ENCODE data around the gene CALML6.

CALML6 gene

GRCh38 chr1:1892763-1893120, 22.3 kb upstream of the CALML6 start:
- DNase-seq = no peak

GRCh38 chr1:1893291-1893985, 21.6 kb upstream of the CALML6 start:
- DNase-seq = no peak

GRCh38 chr1:1893997-1894353, 21.1 kb upstream of the CALML6 start:
- no peak for DNase-seq

DNA sequence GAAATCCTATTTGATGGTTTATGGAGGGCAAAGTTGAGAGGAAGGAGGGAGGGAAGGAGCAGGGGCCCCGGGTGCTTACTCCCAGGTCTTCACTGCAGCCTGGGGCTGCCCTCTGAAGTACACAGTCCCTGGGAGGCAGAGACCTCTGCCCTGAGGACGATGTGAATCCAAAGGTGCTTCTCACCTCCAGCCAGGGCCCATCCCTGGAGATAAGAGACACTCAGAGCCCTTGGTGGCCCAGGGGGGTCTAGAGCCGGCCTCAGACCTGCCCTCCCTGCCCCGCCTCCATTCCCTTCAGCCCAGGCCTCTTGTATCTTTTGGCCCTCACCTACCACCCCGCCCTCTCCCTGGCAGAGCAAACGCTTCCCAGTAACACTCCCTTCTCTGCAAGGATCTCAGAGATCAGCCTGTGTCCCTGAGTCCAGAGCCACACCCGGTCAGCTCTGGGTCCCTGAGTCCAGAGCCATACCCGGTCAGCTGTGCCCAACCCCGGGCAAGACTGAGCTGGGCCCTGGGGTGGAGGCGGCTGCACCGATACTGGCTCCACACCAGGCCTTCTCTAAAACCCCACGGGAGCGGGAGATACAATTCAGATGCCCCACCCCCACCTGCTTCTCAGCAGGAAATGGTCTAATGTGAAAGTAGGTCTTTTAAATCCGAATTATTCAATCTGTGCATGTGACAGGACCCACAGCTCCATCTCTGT, 20.6 kb upstream of the CALML6 start:
- no peak for DNase-seq

GRCh38 chr1:1895060-1895418, 20.0 kb upstream of the CALML6 start:
- no peak for DNase-seq

DNA sequence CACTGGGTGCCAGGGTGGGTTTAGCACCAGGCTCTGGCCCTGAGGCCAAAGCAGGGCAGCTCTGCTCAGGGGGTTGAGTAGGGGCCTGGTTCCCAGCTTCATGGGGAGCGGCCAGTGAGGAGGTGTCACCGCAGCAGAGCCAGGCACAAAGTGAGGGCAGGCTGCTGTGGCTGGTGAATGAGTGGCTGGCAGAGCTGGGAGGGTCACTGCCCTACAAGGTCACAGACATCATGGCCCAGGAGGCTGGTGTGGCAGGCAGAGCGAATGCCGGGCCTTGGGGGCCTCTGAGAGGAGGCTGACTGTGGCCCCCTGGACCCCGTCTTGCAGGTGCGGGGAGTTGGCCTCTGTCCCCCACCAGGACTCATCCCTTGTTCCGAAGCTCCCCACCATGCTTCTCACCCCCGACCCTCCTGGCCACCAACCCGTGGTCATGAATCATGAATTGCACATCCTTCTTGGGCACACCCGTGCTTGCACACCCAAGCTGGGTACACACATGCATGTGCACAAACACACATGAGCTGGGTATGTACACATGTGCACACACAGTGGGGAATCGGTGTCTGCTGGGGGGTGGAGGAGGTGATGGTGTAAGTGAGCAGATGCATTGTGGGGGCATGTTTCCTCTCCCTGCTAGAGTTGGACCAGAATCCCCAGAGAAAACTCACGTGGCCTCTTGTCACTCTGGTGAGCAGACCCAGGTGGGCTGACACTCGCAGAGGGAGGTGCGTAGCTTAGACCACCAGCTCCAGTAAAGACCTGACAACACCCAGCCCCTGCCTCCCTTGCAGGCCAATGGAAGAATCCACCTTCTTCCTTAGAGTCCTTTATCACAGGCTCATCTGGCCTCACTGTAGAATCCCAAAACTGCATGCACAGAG, 19.4 kb upstream of the CALML6 start:
- DNase-seq = no peak

- DNase-seq = no peak
Observed at GRCh38 chr1:1898246-1898933, 16.7 kb upstream of the CALML6 start.

- peak; percentile 25 for DNase-seq
Observed at GRCh38 chr1:1899266-1899966, 15.6 kb upstream of the CALML6 start.

DNA sequence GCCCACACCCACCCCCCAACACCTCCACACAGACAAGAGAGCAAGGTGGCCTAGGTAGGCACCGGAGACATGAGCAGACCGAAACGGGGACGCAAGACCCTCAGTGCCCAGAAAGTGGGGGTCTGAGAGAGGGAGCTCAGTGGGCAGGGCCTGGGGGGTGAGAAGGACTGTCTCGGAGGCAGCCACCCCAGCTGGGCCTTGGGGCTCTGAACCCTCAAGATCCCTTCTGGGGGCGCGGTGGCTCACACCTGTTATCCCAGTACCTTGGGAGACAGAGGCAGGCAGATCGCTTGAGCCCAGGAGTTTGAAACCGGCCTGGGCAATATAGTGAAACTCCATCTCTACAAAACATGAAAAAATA, 15.1 kb upstream of the CALML6 start:
- no peak for DNase-seq

DNA sequence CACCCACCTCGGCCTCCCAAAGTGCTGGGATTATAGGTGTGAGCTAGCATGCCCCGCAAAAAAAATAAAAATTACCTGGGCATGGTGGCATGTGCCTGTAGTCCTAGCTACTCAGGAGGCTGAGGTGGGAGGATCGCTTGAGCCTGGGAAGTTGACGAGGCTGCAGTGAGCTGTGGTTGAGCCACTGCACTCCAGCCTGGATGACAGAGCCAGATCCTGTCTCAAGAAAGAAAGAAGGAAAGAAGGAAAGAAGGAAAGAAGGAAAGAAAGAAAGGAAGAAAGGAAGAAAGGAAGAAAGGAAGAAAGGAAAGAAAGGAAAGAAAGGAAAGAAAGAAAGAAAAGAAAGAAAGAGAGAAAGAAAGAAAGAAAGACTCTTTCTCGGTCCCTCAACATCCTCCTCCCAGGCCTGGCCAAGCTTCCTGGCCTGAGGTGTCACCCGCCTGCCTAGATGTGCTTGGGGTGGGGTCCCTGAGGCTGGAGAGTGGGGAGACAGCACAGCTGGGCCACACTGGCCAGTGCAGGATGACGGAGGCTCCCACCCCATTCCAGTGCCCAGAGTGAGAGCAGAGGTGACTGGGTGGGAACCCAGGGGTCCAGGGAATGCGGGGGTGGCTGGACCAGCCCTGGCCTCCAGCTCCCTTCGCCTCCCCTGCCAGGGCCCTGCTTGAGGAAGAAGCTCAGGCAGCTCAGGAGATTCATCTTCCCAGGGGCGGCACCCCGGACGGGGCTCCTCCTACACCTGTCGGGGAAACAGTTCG, 14.0 kb upstream of the CALML6 start:
- DNase-seq = no peak

DNA sequence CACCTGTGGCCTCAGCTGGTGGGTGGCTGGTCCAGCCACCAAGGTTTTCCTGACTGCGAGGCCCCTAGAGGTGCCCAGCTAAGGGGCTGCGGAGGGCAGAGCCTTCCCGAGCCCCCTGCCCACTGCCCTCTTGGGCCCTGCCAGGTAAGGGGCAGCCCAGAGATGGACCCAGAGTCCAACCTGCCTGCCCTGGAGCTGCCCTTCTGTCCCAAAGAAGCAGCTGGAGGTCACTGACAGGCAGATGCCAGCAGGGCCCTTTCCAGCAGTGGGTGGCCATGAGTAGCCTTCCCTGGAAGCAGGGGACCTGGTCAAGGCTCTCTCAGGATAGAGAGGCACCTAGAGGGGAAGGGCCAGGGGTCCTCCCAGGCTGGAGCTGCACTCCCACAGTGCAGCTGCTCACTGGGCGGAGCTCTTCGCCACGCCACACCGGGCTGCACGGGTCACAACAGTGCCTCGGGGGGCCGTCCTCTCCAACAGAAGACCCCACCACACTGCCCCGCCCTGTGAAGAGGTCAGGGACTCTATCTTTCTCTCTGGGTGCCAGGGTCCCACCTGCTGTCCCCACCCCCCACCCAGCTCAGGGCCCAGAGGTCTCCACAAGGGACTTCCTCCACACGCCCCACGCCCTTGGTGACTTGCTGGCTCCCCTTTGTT, 13.3 kb upstream of the CALML6 start:
- DNase-seq = no peak

DNA sequence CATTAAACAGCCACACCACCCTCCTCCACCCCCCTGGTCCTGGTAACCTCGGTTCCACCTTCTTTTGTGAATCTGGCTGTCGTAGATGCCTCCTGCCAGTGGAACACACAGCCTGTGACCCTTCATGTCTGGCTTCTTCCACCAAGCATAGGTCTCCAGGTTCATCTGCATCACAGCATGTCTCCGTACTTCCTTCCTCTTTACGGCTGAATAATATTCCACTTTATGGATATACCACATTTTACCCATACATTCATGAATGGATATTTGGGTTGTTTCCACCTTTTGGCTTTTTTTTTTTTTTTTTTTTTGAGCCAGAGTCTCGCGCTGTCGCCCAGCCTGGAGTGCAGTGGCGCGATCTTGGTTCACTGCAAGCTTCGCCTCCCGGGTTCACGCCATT, 11.8 kb upstream of the CALML6 start:
- no peak for DNase-seq

DNA sequence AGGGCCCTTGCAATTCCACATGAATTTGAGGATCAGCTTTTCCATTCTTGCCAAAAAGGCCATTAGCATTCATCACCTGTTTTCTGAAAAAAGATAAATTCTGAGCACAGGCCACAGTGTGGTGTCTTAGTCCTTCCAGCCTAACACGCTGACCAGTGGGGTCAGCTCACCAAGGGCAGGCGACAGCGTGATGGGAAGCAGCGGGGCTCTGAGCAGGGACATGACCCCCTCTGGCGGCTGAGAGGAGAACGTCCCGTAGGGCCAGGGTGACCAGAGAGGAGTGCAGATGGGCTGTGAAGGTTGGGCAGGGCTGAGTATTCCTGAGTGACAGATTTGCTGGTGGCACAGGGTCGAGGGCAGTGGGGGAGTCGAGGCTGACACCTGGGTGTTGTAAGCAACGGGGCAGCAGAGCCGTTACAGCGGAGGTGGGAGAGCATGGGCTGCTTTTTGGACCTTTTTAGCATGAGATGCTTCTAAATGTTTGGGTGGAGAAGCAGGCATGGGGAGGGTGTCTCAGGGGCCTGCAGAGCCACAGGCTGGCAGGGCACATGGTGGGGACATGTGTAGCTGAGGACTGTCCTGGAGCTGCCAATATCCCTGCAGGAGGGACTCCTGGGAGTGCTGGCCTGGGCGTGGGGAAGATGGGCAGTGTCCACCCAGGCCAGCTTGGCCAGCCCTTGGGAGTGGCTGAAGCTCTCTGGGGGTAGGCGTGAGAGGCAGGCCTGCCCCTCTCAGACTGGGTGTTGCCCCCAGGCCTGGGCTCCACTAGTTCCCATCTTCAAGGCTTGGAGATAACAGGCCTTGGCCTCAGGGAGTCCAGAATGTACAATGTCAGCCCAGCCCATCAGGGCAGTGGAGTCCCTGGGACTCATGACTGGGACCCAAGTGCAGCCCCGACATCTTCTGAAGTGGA, 8.6 kb upstream of the CALML6 start:
- peak; percentile 85 for DNase-seq

GRCh38 chr1:1907098-1907736, 7.8 kb upstream of the CALML6 start:
- DNase-seq = peak; percentile 40

DNA sequence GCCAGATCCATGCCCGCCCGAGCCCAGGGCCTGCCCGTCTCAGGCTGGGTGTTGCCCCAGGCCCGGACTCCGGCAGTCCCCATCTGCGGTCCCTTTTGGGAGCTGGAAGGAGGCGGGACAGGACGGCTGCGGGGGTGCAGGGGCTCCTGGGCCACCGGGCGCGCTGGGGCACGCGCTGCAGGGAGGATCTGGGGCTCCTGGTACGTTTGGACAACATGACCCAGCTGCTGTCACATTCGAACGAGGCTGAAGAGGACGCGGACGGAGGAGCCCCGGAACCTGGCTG, 6.6 kb upstream of the CALML6 start:
- DNase-seq = no peak

DNA sequence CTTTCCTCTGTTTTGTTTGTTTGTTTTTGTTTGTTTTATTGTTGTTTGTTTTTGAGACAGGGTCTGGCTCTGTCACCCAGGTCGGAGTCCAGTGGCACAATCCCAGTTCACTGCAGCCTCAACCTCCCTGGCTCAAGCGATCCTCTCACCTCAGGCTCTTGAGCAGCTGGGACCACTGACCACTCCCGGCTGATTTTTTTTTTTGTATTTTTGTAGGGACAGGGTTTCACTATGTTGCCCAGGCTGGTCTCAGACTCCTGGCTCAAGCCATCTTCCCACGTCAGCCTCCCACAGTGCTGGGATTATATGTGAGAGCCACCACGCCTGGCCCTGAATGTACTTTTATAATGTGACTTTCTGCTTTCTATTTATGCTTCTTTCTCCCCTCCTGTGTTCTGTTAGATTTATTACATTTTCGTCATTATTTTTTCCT, 5.0 kb upstream of the CALML6 start:
- no peak for DNase-seq

DNA sequence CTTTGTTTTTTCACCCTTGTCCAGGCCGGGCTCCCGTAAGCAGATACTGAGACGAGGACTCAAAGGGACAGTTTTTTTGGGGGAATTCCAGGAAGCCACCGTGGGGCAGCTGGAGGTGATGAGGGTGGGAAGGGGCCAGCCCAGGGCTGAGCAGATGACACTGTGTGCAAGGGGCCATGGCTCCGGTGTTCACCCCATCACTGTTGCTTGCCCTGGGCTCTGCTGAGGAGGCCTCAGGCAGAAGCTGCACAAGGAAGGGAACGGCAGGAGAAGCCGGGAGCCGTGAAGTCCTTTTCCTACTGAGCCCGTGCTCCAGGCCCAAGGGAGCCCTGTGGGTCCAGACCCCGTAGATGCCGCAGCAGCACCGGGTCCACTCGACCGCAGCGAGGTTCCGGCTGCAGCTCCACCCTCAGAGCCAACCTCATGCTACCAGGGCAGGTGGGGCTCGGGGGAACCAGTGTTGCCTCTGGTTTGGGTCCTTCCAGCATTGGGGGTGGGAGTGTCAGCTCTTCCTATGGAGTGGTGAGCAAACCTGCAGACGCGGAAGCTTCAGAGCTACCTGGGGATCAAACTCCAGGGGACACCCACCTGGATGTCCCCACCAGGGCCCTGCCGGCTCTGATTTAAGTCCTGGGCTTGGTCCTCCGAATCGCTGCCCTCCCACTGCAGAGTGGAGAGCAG, 4.3 kb upstream of the CALML6 start:
- DNase-seq = peak; percentile 19

DNA sequence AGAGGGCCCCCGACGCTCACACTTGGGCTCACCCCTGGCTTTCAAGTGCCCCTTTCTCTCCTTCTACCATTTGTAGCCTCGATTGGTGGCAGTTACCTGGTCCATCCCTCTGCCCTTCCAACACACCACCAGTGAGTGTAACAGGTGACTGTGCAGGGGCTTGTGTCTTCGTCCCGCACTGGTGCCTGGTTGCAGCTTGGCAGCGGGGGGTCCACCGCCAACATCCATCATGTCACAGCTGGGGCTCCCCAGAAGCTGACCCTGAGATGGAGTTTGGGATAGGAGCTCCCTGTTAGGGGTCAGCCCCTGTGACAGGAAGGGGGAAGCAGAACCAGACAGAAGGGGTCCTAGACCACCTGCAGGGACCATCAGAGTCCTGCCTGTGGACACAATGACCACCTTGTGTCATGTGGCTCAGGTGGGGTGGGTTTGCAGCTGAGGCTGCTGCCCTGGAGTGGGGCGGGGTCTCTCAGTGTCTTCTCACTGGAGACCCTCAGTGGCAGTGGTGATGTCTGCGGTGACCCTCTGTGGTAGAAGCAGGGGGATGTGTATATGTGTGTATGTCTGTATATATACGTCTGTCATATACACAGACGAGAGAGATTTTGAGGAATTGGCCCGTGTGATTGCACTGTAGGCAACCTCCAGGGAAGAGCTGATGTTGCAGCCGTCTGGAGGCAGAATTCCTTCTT, 3.6 kb upstream of the CALML6 start:
- no peak for DNase-seq

Measured in right hindlimb (tissue), 1 donor.